Gastroesophageal sphincter (tissue), 3 donors: ENCODE results near the gene FHOD3.

Experiments
- EP300 ChIP-seq: sonication (generic); formaldehyde crosslinking; IDR thresholded peaks from one replicate; pipeline ENCODE4 v1.6.1; 2017; ENCODE audit warnings: antibody characterized with exemption, mild to moderate bottlenecking
- POLR2A ChIP-seq, 2 donors: fragments of 450-650 bp; IDR thresholded peaks; one replicate each; pipeline ENCODE4 v1.6.1; 2017; ENCODE audit warnings: antibody characterized with exemption in 2 of 2, mild to moderate bottlenecking in 2 of 2, moderate library complexity in 1 of 2
- TF ChIP-seq, protein P1 (sequence below), 4 experiments: fragments of 200-600 bp in 2 of 4; fragments of 450-650 bp in 2 of 4; sonication (generic) in 1 of 4; IDR thresholded peaks; one replicate each; pipeline ENCODE4 v1.5.1; 2017 to 2019; ENCODE audit warnings: antibody characterized with exemption in 4 of 4, mild to moderate bottlenecking in 2 of 4, moderate library complexity in 2 of 4

DNA sequence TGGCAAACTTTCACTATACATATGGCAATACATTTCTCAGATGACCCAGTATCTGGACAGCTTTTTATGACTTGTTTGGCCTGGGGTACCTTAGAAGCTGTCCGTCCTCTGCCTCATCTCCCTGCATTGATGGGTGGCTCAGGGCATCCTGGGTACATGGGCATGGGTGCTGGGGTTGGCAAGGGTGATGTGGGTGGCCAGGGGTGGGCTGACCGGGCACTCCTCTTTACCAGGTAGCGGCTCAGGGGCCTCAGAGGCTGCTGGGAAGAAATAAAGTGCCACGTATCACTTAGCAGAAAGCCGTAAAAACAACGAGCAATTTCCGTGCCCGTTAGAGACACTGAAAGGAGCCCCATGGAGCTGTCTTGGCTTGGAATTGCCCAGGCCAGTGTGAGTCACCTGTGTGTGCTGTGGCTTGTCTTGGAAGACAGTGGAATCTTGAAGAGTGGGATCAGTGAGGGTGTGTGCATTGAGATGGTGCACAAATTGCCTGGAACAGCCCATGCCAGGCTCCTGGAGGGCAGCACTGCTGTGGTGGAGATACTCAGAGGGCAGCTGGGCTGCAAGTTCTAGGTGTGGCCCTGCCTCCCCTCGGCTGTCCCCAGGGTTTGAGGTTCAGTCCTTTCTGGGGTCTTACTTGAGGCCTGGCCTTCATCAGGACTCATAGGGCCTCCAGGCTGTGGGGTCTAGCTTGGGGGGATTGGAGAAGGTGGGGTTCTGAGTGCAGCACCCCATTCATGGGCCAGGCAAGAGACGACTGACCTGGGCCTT, 88.8 kb downstream of the FHOD3 start:
- TF ChIP-seq, protein P1, sequence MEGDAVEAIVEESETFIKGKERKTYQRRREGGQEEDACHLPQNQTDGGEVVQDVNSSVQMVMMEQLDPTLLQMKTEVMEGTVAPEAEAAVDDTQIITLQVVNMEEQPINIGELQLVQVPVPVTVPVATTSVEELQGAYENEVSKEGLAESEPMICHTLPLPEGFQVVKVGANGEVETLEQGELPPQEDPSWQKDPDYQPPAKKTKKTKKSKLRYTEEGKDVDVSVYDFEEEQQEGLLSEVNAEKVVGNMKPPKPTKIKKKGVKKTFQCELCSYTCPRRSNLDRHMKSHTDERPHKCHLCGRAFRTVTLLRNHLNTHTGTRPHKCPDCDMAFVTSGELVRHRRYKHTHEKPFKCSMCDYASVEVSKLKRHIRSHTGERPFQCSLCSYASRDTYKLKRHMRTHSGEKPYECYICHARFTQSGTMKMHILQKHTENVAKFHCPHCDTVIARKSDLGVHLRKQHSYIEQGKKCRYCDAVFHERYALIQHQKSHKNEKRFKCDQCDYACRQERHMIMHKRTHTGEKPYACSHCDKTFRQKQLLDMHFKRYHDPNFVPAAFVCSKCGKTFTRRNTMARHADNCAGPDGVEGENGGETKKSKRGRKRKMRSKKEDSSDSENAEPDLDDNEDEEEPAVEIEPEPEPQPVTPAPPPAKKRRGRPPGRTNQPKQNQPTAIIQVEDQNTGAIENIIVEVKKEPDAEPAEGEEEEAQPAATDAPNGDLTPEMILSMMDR (IDR thresholded peaks at IDR 0.05): no peak
- TF ChIP-seq POLR2A (IDR thresholded peaks at IDR 0.05): no peak
- TF ChIP-seq EP300: no peak
